B cell (primary cell): ENCODE results near the gene ISCU. TPM values are rescaled to one million over a fixed set of nuclear protein-coding genes. Genes with fewer than 3 reads are reported as not detected.
A peak's percentile ranks its signal among the peaks of the same experiment; 100 is the strongest.

Experiments used
- ATAC-seq: fragments of 200-7000 bp; cut with Tn5 transposase; one replicate; pipeline ENCODE4 v1.10.0; 2021; ENCODE audit warnings: low read depth, mild to moderate bottlenecking, moderate number of reproducible peaks, moderate library complexity
- CTCF ChIA-PET: fragments of 350-600 bp; sonication (Branson Sonifier 250); formaldehyde crosslinking; loops from one replicate; lab custom pipeline; 2021; ENCODE audit warnings: antibody characterized with exemption, inconsistent platforms; lab: Charles Lee
- POLR2A ChIA-PET: fragments of 350-600 bp; sonication (Branson Sonifier 250); formaldehyde crosslinking; loops from one replicate; lab custom pipeline; 2021; ENCODE audit warnings: antibody characterized with exemption; lab: Charles Lee
- DNase-seq: peaks from one replicate; pipeline ENCODE4 v3.0.0; 2013
- H2AFZ ChIP-seq: 2 replicates; pipeline ENCODE4 v1.6.1; 2012; ENCODE audit warnings: mild to moderate bottlenecking, low read depth, low read length; ENCODE audit not compliant: insufficient read depth, poor library complexity, severe bottlenecking
- H3K27ac ChIP-seq, 2 donors: 1 replicate in 1 of 2; 2 replicates in 1 of 2; pipeline ENCODE4 v1.5.1; 2012 to 2013; ENCODE audit warnings: low read length in 2 of 2, mild to moderate bottlenecking in 2 of 2, moderate library complexity in 1 of 2
- H3K27me3 ChIP-seq, 4 experiments: fragments of 200-600 bp in 1 of 4; sonication (generic) in 1 of 4; replicated peaks in 1 of 4; 1 replicate in 2 of 4; 2 replicates in 2 of 4; pipeline versions ENCODE4 v1.6.1 to v1.7.0; 2013 to 2016; ENCODE audit warnings: low read length in 3 of 4, mild to moderate bottlenecking in 2 of 4, mixed read lengths in 1 of 4, moderate library complexity in 1 of 4; ENCODE audit not compliant: insufficient read depth in 4 of 4, control insufficient read depth in 3 of 4; ENCODE audit errors: control extremely low read depth in 1 of 4
- H3K36me3 ChIP-seq, 2 experiments: replicated peaks in 1 of 2; 1 replicate in 1 of 2; 2 replicates in 1 of 2; pipeline versions ENCODE4 v1.6.1 to v1.7.1; 2013; ENCODE audit warnings: low read length in 1 of 2; ENCODE audit not compliant: insufficient read depth in 2 of 2, control insufficient read depth in 1 of 2; ENCODE audit errors: control extremely low read depth in 1 of 2, extremely low read depth in 1 of 2
- H3K4me1 ChIP-seq, 2 donors: fragments of 200-600 bp in 1 of 2; sonication (generic) in 1 of 2; 1 replicate in 1 of 2; 2 replicates in 1 of 2; pipeline versions ENCODE4 v1.5.1 to v1.6.1; 2013 to 2017; ENCODE audit warnings: low read length in 2 of 2; ENCODE audit not compliant: control insufficient read depth in 2 of 2, insufficient read depth in 2 of 2
- H3K4me2 ChIP-seq: replicated peaks from 2 replicates; pipeline ENCODE3; 2012; ENCODE audit warnings: mild to moderate bottlenecking, low read depth, low read length; ENCODE audit not compliant: poor library complexity, severe bottlenecking
- H3K4me3 ChIP-seq, 5 experiments: fragments of 200-600 bp in 1 of 5; sonication (generic) in 1 of 5; 1 replicate in 3 of 5; 2 replicates in 2 of 5; pipeline versions ENCODE4 v1.5.1 to v1.7.0; 2011 to 2016; ENCODE audit warnings: low read length in 4 of 5, mild to moderate bottlenecking in 4 of 5, low read depth in 2 of 5, control low read depth in 1 of 5, moderate library complexity in 1 of 5; ENCODE audit not compliant: insufficient read depth in 1 of 5; ENCODE audit errors: control extremely low read depth in 1 of 5, extremely low read depth in 1 of 5
- H3K79me2 ChIP-seq: fragments of 200-600 bp; sonication (generic); one replicate; pipeline ENCODE4 v1.6.0; 2016; ENCODE audit warnings: low read length; ENCODE audit not compliant: control insufficient read depth, insufficient read depth
- H3K9ac ChIP-seq: fragments of 200-600 bp; sonication (generic); 2 replicates; pipeline ENCODE4 v1.6.1; 2017; ENCODE audit warnings: mild to moderate bottlenecking, low read length, moderate library complexity
- H3K9me3 ChIP-seq, 3 donors: one replicate each; pipeline versions ENCODE4 v1.6.1 to v1.7.1; 2013; ENCODE audit warnings: low read length in 2 of 3; ENCODE audit not compliant: control insufficient read depth in 2 of 3, insufficient read depth in 1 of 3; ENCODE audit errors: control extremely low read depth in 1 of 3
- H4K20me1 ChIP-seq: 2 replicates; pipeline ENCODE4 v1.6.0; 2012; ENCODE audit warnings: mild to moderate bottlenecking, low read length; ENCODE audit not compliant: insufficient read depth, control insufficient read depth, poor library complexity, severe bottlenecking
- H3K27ac Mint-ChIP-seq: one replicate; pipeline ENCODE4 v1.8.0; 2021; ENCODE audit warnings: mixed read lengths
- H3K27me3 Mint-ChIP-seq: one replicate; pipeline ENCODE4 v1.8.0; 2021; ENCODE audit warnings: mixed read lengths
- H3K4me1 Mint-ChIP-seq: one replicate; pipeline ENCODE4 v1.8.0; 2021; ENCODE audit warnings: mixed read lengths
- H3K4me3 Mint-ChIP-seq: one replicate; pipeline ENCODE4 v1.8.0; 2021; ENCODE audit warnings: mixed read lengths
- H3K9me3 Mint-ChIP-seq: one replicate; pipeline ENCODE4 v1.8.0; 2022; ENCODE audit warnings: mixed read lengths; ENCODE audit not compliant: insufficient read depth
- EZH2 ChIP-seq: IDR thresholded peaks from 2 replicates; pipeline ENCODE4 v1.6.1; 2012; ENCODE audit warnings: borderline replicate concordance, low read depth, mild to moderate bottlenecking, moderate library complexity, low read length; ENCODE audit not compliant: insufficient read depth, poor library complexity, severe bottlenecking
- WGBS: methylation state at CpG from one replicate; pipeline ENCODE4 v1.1.5; 2013; ENCODE audit warnings: missing lambda C conversion rate; ENCODE audit not compliant: insufficient coverage; 5-methylcytosine and 5-hydroxymethylcytosine counted together
- intact Hi-C: fragments of 100-400 bp; cut with micrococcal nuclease; formaldehyde crosslinking; loops from one replicate; pipeline ENCODE4 v1.10.0; 2022
- polyA plus RNA-seq: library from polyadenylated mRNA; depleted of rRNA; stranded (reverse); fragments of >200 nt; gene quantifications from 2 replicates; pipeline ENCODE4 v1.2.3, GENCODE V29; 2012
- total RNA-seq, 2 donors: library from RNA; stranded (reverse); fragments of 120-200 nt in 1 of 2; gene quantifications; 1 replicate in 1 of 2; 2 replicates in 1 of 2; pipeline versions ENCODE4 v1.2.3 to v1.2.4, GENCODE V29; 2013 to 2022
- TF ChIP-seq, protein P1 (sequence below): fragments of 200-600 bp; IDR thresholded peaks from one replicate; pipeline ENCODE4 v1.8.0; 2022; ENCODE audit warnings: antibody characterized with exemption, mild to moderate bottlenecking

ISCU gene
- total and polyA plus RNA-seq, 2 donors (not counting 1 experiment from before 2014, with no cell fraction given) = 173 to 209 TPM

DNA sequence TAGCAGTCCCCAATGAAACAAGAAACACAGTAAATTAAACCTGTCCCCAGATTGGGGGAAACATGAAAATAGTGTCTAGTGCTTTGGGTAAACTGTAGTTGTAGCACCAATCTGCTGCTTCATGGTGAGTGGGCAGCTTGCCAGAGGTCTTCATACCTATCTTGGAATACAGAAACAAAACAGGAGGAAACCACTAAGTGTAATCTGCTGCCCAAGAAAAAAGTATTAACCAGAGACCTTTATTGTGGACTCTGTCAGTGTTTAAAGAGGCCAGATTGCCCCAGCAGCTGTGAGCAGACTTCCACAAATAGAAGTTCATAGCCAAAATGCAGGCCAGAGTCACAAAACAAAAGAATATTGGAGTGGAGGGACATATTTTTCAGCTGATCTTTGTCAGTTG, 2.3 kb downstream of the ISCU start:
- intact Hi-C loops = loop anchor here (5.0 kb wide), 1 partner anchor 1148 kb away; the partner anchor contains the start of gene FAM222A
- Histone ChIP-seq H4K20me1 (peaks cover 11% of the 10 kb centered on the region), H3K4me3 (no peak overlapping the region), H3K27me3 (no peaks in the 10 kb centered on the region), H3K9me3 (no peaks in the 10 kb centered on the region), H3K9ac (no peak overlapping the region), H2AFZ (no peak overlapping the region), H3K4me1 (peaks cover 57 to 67% of the 10 kb centered on the region in 2 donors), H3K4me2 (no peak overlapping the region), H3K36me3 (peaks cover 19 to 55% of the 10 kb centered on the region in 2 experiments), H3K79me2 (peaks cover 37% of the 10 kb centered on the region), H3K27ac (peak overlapping the region in 1 of 2 donors; percentile 86)
- Mint-ChIP-seq H3K27ac (no peak overlapping the region), H3K4me3 (no peak overlapping the region), H3K27me3 (no peaks in the 10 kb centered on the region), H3K4me1 (peaks cover 81% of the 10 kb centered on the region), H3K9me3 (no peaks in the 10 kb centered on the region)
- no peak for ATAC-seq
- DNase-seq = no peak
- TF ChIP-seq EZH2 = no peak
- TF ChIP-seq, protein P1, sequence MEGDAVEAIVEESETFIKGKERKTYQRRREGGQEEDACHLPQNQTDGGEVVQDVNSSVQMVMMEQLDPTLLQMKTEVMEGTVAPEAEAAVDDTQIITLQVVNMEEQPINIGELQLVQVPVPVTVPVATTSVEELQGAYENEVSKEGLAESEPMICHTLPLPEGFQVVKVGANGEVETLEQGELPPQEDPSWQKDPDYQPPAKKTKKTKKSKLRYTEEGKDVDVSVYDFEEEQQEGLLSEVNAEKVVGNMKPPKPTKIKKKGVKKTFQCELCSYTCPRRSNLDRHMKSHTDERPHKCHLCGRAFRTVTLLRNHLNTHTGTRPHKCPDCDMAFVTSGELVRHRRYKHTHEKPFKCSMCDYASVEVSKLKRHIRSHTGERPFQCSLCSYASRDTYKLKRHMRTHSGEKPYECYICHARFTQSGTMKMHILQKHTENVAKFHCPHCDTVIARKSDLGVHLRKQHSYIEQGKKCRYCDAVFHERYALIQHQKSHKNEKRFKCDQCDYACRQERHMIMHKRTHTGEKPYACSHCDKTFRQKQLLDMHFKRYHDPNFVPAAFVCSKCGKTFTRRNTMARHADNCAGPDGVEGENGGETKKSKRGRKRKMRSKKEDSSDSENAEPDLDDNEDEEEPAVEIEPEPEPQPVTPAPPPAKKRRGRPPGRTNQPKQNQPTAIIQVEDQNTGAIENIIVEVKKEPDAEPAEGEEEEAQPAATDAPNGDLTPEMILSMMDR = no peak
- POLR2A ChIA-PET = interaction anchor here (0.5 to 1.1 kb wide), 2 partner anchors 53 to 67 kb away, joined by 3 to 6 read pairs; no protein-coding TSS in a partner anchor
- CTCF ChIA-PET = interaction anchor here (0.6 to 19.8 kb wide), 16 partner anchors 10 to 528 kb away, joined by 3 to 424 read pairs (median 4); partner anchors contain the start of gene SELPLG

DNA sequence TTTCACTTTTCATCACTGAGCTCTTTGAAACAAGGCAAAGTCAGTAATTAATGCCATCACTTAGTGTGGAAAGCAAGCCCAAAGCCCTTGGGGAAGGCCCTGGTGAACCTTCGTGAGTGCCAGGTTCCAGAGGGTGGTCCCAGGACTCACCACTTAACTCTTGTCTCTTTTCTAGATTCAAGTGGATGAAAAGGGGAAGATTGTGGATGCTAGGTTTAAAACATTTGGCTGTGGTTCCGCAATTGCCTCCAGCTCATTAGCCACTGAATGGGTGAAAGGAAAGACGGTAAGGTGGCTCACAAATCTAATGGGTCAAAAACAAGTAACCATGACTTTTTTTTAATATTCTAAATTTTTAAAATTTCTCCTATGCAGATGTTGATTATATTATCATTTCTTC, 2.8 kb downstream of the ISCU start:
- H3K4me1 Mint-ChIP-seq = peaks cover 79% of the 10 kb centered on the region
- no peaks in the 10 kb centered on the region for H3K27me3 ChIP-seq

More for the DNA sequence above, 2.8 kb downstream of the ISCU start:
- POLR2A ChIA-PET = interaction anchor here (0.5 to 1.1 kb wide), 2 partner anchors 53 to 67 kb away, joined by 3 to 6 read pairs; no protein-coding TSS in a partner anchor
- CTCF ChIA-PET = interaction anchor here (0.6 to 19.8 kb wide), 14 partner anchors 10 to 527 kb away, joined by 3 to 424 read pairs (median 6); partner anchors contain the start of gene SELPLG
- H3K27ac ChIP-seq = peak overlapping the region in 1 of 2 donors; percentile 86
- peaks cover 7% of the 10 kb centered on the region for H4K20me1 ChIP-seq
- intact Hi-C loops = no loop called here
- H3K79me2 ChIP-seq = peaks cover 32% of the 10 kb centered on the region
- no peaks in the 10 kb centered on the region for H3K27me3 Mint-ChIP-seq
- no peak overlapping the region for H2AFZ ChIP-seq
- H3K27ac Mint-ChIP-seq = no peak overlapping the region
- ATAC-seq = no peak
- H3K9ac ChIP-seq = no peak overlapping the region
- no peak for TF ChIP-seq EZH2
- TF ChIP-seq, protein P1 = no peak
- no peaks in the 10 kb centered on the region for H3K9me3 Mint-ChIP-seq
- no peaks in the 10 kb centered on the region for H3K9me3 ChIP-seq
- H3K36me3 ChIP-seq = peaks cover 19 to 56% of the 10 kb centered on the region in 2 experiments
- H3K4me1 ChIP-seq = peaks cover 57 to 67% of the 10 kb centered on the region in 2 donors
- no peak overlapping the region for H3K4me3 ChIP-seq
- 75% methylated on average over 1 of the region's 3 CpGs for WGBS
- no peak for DNase-seq
- no peak overlapping the region for H3K4me3 Mint-ChIP-seq
- H3K4me2 ChIP-seq = no peak overlapping the region
